GM19467 (cell line): ENCODE results near the gene ZSCAN23.
"Not testable (repeated sequence)": the region's sequence is repeated elsewhere in the genome, so short reads cannot be mapped to it uniquely, and the experiment has no call there.

Source experiments
- ATAC-seq: cut with Tn5 transposase; IDR thresholded peaks from one replicate; pipeline ENCODE4 v1.9.1; 2021; ENCODE audit warnings: mild to moderate bottlenecking, moderate library complexity; ENCODE audit not compliant: unreplicated experiment

ZSCAN23 gene

DNA sequence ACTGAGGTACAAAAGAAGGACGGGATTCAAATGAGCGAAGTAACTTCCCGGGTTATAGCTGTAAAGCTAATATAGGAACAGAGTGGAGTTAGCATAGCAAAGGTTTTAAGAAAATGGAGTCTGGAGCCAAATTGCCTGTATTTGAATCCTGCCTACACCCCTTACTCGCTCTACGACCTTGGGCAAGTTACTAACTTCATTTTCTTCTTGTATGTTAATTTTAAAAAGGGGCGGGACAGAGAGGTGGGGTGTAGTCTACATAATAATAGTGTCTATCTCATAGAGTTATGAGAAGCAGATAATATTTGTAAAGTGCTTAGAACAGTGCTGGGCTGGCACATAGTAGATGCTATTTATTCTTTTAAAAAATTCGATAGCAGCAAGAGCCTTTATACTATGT is 705 bp downstream of the ZSCAN23 start:
- ATAC-seq: no peak

DNA sequence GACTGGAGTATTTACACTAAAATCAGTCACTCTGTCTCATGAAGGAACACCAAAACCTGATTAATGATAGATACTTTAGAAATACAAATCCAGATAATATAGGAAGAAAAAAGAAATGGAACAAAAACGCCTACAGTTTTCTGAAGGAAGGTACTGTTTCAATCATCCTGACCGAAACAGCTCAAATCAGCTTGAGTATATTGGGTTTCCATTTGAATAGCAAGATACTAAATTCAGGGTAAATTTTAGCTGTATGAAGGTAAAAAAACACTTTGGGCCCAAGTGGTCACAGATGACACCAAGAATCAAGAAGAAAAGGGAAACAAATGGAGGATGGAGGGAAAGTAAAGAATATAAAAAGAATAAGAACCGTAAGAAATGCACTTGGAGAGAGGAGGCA is 6.9 kb downstream of the ZSCAN23 start:
- no peak for ATAC-seq

DNA sequence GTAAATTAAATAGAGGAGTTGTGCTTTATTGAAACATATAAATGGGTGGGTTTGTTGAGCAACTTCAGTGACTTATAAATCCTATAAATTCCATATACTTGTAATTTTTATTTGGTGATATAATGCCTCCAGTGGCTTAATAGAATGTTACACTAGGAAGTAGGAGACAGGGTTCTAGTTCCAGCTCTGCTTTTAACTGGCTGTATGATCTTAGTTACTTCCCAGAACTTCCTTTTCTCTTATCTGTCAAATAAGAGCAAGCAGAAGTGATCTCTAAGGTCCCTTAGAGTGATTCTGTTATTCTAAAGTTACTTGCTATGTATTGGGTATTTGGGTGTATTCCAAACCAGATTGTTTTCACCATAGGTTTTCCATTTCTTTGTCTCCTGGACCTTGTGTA is 10.2 kb downstream of the ZSCAN23 start:
- no peak for ATAC-seq

DNA sequence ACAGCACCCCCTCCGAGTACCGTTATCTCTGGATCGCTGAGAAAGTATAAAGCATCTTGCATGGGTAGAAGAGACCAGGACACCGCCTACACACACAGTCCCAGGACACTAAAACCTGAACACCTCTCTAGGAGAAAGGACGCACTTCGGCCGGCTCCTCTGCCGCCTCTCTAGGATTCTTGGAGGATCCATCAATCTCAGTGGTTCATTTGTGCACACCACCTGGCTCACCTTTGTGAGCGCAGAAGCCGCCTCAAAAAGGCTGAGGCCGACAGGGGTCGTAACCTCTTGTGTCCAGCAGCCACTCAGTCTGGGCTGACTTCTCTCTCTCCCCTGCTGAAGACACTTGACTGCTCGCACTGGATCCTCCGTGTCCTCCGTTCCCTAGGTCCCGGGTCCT is 13.5 kb downstream of the ZSCAN23 start:
- no peak for ATAC-seq

DNA sequence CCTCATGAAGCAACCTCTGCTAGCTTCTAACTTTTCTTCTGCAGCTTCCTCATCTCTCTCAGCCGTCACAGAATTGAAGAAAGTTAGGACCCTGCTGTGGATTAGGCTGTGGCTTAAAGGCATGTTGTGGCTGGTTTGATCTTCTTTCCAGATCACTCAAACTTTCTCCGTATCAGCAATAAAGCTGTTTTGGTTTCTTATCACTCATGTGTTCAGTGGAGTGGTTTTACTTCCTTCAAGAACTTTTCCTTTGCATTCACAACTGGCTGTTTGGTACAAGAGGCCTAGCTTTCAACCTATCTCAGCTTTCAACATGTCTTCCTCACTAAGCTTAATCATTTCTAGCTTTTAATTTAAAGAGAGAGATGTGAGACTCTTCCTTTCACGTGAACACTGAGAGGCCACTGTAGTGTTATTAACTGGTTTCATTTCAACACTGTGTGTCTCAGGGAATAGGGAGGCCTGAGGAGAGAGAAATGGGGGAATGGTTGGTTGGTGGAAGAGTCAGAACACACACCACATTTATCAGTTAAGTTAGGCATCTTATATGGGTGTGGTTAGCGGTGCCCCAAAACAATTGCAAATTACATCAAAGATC is 17.2 kb downstream of the ZSCAN23 start:
- ATAC-seq: no peak

DNA sequence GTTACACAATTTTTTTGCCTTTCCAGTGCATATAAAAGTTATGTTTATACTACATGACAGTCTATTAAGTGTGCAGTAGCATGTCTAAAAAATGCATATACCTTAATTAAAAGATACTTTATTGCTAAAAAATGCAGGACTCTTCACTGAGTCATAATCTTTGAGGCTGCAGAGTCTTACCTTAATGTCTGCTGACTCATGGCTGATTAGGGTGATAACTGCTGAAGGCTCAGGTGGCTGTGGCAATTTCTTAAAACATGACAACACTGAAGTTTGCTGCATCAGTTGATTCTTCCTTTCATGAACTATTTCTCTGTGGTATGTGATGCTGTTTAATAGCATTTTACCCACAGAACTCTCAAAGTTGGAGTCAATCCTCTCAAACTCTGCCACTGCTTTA is 19.1 kb downstream of the ZSCAN23 start:
- ATAC-seq: no peak

DNA sequence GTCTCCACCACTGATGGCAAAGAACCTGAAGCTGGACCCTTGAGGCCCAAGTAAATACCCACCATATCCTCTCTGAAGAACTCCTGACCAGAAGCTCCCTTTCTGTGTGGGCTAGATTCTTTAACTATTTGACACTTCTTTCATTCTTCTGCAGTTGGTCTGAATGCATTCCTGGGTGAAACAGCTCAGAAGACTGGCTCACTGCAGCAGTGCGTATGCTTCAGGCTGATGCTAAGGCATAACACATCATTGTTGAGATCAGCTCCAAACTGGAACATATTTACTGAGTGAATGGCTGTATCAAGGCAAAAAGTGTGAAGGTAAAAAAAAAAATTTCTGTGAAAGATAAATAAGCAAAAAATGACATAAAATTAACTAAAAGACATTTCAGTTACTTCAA is 19.7 kb downstream of the ZSCAN23 start:
- no peak for ATAC-seq

DNA sequence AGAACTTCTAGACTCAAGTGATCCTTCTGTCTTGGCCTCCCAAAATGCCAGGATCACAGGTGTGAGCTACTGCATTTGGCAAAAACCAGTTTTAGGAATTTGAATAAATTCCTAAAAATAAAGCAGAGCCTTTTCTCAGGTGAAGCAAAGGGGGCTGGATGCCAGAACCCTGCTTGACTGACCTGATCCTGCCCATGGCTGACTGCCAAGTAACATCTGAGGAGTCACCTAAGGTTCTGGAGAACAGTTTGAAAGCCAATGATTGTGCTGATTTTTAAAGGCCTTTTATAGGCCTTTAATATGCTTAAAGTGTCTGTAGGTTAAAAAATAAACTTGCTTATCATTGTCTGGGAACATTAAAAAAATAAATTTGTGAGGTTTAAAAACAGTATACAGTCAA is 29.6 kb downstream of the ZSCAN23 start:
- no peak for ATAC-seq

DNA sequence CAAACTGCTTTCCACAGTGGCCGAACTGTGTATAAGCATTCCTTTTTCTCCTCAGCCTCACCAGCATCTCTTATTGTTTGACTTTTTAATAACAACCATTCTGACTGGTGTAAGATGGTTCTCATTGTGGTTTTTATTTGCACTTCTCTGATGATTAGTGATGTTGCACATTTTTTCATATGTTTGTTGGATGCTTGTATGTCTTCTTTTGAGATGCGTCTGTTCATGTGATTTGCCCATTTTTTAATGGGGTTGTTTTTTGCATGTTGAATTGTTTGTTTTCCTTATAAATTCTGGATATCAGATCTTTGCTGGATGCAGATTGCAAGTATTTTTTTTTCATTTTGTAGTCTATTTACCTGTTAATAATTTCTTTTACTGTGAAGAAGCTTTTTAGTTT is 32.5 kb downstream of the ZSCAN23 start:
- ATAC-seq: no peak

DNA sequence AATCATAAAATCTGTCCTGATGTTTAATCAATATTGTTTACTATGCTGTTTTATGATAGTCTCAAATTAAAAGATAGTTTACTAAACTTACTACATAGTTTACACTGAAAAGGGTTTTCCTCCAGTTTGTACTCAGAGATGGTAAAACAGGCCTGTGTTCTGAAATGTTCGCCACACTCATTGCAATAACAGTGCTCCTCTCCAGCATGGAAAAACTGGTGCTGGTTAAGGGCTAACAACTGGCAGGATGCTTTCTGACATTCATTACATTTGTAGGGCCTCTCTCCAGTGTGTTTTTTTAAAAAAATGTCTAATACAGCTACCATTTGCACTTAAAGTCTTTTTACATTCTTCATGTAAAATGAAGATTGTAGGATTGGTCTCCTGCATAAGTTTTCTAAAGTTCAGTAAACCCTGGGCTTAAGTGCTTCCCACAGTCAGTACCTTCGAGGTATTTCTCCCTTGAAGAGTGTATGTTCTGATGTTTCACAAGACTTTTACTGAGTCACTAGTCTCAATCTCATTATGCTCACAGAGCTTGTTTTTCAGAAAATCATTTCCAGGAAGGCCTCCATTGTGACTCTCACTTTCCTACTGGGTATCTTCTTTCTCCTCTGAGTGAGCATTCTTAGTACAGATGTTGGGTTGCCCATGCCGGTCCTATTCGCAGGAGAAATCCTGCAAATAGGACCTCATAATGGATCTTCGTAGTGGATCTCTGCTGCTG is 35.1 kb downstream of the ZSCAN23 start:
- no peak for ATAC-seq

DNA sequence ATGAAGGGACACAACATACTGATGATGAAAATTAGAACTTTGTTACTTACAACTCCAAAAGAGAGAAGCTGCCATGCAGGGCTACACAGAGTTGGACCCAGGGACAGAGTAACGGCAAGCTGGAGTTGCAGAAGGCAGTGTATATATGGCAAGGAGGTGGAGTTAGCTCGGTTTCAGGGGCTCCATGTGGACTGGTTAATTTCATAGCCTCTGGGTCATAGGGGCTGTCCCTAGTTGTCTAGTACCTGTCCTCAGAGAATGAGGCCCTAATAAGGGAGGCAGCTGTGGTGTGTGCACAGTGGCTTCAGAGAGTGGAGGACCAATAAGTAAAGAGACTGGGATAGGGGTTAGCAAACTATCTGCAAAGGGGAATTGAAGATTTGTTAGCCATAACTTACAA is 35.9 kb downstream of the ZSCAN23 start:
- no peak for ATAC-seq

DNA sequence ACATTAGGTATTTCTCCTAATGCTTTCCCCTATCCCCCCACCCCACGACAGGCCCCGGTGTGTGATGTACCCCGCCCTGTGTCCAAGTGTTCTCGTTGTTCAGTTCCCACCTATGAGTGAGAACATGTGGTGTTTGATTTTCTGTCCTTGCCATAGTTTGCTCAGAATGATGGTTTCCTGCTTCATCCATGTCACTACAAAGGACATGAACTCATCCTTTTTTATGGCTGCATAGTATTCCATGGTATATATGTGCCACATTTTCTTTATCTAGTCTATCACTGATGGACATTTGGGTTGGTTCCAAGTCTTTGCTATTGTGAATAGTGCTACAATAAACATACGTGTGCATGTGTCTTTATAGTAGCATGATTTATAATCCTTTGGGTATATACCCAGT is 39.4 kb downstream of the ZSCAN23 start:
- not testable (repeated sequence) for ATAC-seq

DNA sequence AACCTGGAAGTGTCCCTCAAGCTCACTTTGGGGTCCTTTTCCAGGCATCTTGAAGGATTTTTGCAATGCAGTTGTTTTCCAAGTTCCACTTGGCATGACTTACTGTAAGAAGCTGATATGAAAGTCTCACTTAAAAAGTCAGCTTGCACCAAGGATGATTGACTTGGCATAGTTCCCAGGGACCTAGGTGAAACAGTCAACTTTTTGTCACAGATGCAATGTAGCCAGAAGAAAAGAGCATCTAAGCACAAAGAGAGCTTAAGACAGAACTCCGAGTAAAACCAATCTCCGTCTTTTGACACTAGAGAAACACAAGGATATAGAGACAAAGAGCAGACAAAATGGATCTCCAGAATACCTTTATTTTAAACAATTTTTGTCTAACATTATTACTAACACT is 41.1 kb downstream of the ZSCAN23 start:
- no peak for ATAC-seq

DNA sequence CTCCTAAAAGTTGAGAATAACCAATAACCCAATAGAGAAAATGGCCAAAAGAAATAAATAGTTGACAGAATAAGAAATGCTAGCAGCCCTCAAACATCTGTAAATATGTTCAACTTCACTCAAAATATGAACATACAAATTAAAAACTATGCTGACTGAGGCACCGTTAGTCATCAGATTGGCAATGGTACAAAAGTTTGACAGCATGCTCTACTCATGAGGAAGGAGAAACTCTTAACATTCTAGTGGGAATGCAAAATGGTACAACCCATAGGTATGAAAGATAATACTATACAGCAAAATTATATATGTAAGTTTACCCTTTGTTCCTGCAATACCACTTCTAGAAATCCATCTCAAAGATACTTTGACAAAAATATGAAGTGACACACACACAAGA is 42.1 kb downstream of the ZSCAN23 start:
- no peak for ATAC-seq

DNA sequence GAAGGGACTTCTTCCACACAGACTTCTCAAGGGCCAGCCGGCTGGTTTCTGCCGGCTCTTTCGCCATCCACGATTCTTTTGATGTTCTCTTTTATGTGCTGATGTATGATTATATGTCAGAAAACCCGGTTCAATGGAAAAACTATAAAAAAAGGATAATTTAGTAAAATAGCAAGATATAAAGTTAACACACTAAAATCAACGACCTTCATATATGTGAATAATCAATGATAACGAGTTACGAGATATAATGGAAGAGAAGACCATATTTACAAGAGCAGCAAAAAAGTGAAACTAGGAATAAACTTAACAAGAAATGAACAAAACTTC is 43.2 kb downstream of the ZSCAN23 start:
- ATAC-seq: no peak

DNA sequence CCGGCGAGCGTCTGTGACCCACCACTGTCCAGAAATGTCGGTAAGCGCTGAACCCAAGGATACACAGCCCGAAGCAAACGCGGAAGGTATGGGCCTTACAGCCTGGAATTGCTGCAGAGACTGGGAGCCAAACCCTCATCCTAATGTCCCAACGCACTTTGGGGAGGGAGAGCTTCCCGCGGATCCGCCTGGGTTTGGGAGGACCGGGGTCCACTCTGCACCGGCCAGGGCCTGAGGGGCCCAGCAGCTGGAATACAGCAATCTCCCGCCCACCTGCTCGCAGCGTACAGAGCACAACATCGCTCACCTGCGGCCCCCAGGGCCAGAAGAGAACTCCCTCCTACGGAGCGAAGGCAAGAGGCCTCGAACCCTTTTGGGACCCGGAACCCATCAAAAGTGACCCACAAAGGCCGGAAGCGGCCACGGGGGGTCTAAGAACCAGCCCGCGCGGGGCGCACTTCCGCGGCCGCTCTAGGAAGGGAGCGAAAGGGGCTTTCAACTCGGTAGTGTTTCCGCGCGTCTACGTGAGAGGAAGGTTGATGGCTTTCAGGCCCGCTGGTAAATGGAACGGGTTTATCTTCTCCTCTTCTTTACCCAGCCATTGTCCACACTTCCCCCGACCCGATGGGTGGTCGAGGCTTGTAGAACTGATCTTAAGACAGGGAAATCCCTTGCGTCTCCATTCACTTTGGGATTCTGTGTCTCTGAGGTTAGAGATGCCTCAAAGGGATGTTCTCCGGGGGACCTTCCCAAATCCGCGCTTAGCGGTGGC is 43.8 kb downstream of the ZSCAN23 start, which contains the start of gene ZSCAN12:
ZSCAN12 (minus strand) TSS at position 398 of the 772 bp plus-strand sequence. CDS start 1,342 bp downstream, outside the sequence.
- peak; percentile 90 for ATAC-seq

DNA sequence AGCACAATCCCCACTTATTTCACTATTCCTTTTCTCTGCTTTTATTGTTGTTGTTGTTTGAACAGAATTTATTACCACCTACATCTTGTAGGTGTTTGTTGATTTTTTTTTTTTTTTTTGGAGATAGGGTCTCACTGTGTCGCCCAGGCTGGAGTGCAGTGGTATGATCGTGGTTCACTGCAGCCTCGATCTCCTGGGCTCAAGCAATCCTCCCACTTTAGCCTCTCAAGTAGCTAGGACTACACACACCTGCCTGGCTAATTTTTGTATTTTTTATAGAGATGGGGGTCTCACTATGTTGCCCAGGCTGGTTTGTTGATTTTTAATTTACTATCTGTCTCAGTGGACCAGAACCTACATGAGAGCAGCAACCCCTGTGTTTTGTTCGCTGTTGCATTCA is 47.4 kb downstream of the ZSCAN23 start:
- no peak for ATAC-seq

DNA sequence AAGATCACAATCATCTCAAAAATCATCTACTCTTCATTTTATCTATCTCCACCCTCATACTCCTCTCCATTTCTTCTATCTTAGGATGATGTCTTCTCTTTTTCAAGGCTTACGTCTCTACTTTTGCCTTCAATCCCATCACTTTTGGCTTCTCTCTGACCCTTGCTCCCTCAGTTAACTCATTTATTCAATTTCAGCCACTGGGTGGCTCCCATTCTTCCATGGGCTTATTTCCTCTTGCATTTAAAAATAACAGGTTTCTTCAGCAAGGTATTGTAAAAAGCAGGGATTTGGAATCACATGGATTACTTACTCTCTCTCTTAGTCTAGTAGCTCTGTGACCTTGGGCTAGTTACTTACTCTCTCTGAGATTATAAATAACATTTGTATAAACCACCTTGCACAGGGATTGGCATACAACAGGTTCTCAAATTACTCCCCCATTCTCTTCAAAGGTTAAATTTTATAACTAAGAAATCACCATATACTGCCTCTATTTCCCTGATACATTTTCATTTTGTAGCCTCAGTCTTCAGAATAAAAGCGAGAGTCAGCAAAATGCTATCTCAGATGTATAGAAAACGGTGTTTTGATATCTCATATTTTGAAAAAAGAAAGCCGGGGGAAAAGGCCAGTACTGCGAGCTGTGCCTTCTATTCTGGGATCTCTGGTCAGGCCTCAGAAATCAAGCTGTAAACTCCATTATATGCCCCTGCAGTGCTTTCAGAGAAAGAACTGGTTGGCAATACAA is 49.2 kb downstream of the ZSCAN23 start:
- no peak for ATAC-seq

DNA sequence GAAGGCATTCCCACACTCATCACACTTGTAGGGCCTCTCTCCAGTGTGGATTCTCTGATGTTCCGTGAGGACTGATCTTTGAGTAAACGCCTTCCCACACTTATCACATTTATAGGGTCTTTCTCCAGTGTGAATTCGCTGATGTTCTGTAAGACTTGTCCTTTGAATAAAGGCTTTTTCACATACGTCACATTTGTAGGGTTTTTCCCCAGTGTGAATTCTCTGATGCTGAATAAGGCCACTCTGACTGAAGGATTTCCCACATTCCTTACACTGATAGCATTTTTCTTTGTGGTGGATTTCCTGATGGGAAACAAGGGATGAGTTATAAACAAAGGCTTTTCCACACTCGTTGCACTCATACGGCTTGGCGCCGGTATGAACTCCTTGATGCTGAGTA is 52.6 kb downstream of the ZSCAN23 start:
- no peak for ATAC-seq

DNA sequence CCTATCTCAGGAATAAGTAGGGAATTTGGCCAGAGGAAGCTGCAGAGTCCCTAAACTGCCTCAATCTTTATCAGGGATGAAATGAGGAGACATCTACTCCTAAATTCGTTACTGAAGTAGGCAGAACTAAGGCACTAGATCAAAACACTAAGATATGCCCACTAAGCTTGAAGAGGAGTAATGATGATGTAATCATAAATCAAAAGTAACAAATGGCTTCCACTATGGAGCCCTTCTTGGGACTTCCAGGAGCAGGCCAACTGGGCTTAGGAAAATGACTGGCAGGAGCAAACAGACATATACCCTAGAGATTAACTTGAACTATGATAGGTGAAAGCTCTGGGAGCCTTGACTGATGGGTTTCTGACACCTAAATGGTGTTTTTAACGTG is 59.2 kb downstream of the ZSCAN23 start:
- ATAC-seq: no peak
